ENCODE data around the gene MUC15. TPM values are rescaled to one million over a fixed set of nuclear protein-coding genes. Genes with fewer than 3 reads are reported as not detected.

MUC15 gene
- total and polyA plus RNA-seq, 2 of the 8 experiments (the other 6 are each of a cell fraction or from before 2014, with no cell fraction given), result not detected

DNA sequence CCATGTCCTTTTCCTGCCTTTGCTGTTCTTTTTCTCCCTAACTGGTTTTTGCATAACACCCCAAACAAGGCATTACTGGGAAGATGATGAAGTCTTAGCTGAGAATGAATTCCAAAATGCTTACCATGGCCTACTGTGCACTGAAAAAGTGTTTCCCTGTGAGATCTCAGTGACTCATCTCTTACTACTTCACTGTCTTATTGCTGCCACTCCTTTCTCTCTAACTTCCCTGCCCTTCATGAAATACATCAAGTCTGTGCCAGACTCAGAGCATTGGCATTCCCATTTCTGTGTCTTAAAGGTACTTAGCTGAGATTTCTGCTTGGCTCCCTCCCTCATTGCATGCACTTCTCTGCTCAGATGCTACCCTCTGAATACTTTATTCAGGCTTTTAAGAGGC is 49.1 kb upstream of the MUC15 start:
- H3K4ac ChIP-seq (replicated peaks; ENCODE audit: insufficient read length, low read depth, low read length), result no peak overlapping the region
- TF ChIP-seq, protein P1, sequence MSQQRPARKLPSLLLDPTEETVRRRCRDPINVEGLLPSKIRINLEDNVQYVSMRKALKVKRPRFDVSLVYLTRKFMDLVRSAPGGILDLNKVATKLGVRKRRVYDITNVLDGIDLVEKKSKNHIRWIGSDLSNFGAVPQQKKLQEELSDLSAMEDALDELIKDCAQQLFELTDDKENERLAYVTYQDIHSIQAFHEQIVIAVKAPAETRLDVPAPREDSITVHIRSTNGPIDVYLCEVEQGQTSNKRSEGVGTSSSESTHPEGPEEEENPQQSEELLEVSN (IDR thresholded peaks at IDR 0.05), result no peak
- TF ChIP-seq FOSL1 (IDR thresholded peaks at IDR 0.05; ENCODE audit: insufficient read depth, low read depth, low read length), result no peak
- TF ChIP-seq SP1 (IDR thresholded peaks at IDR 0.05; ENCODE audit: low read depth, low read length), result no peak
- no peak for TF ChIP-seq NANOG (IDR thresholded peaks at IDR 0.05; ENCODE audit: insufficient read depth, low read depth, low read length, poor library complexity, severe bottlenecking)
- TF ChIP-seq POU5F1 (IDR thresholded peaks at IDR 0.05; ENCODE audit: low read depth, low read length), result no peak
- TF ChIP-seq BCL11A (IDR thresholded peaks at IDR 0.05; ENCODE audit: low read depth in 2 of 2, low read length in 2 of 2), result no peak
- no peak for TF ChIP-seq JUN (IDR thresholded peaks at IDR 0.05; ENCODE audit: low read depth, low read length)
- no peak for TF ChIP-seq TEAD4 (IDR thresholded peaks at IDR 0.05; ENCODE audit: low read depth, low read length)
- no peak for TF ChIP-seq SIRT6 (IDR thresholded peaks at IDR 0.05; ENCODE audit: low read length)
- no peak for TF ChIP-seq TCF12 (IDR thresholded peaks at IDR 0.05; ENCODE audit: low read depth, low read length)
- no peak for TF ChIP-seq CHD2 (IDR thresholded peaks at IDR 0.05; ENCODE audit: low read length)
- H2BK20ac ChIP-seq (ENCODE audit: low read length), result no peak overlapping the region
- no peaks in the 10 kb centered on the region for H3K36me3 ChIP-seq (ENCODE audit: control insufficient read depth in 2 of 4, insufficient read depth in 4 of 4, low read length in 3 of 4)
- H3K4me3 ChIP-seq (ENCODE audit: extremely low read depth in 1 of 4, insufficient read depth in 2 of 4, low read depth in 3 of 4, low read length in 4 of 4), result no peak overlapping the region
- no peak overlapping the region for H3K56ac ChIP-seq (replicated peaks; ENCODE audit: insufficient read length, low read depth, low read length)
- no peak overlapping the region for H2BK12ac ChIP-seq (ENCODE audit: low read depth, low read length)
- no peak overlapping the region for H3K14ac ChIP-seq (ENCODE audit: insufficient read length)
- H3K4me1 ChIP-seq (replicated peaks in 1 of 4; ENCODE audit: control insufficient read depth in 3 of 4, insufficient read depth in 4 of 4, low read length in 3 of 4), result no peaks in the 10 kb centered on the region
- H2AFZ ChIP-seq (ENCODE audit: low read length), result peak overlapping the region; percentile 58; the same call in 1 of the 2 replicates
- no peak overlapping the region for H2BK15ac ChIP-seq (ENCODE audit: low read length)
- H4K5ac ChIP-seq (ENCODE audit: insufficient read length, low read depth, low read length), result no peak overlapping the region
- H3K23ac ChIP-seq (ENCODE audit: insufficient read length), result no peak overlapping the region
- no peak overlapping the region for H2AK5ac ChIP-seq (ENCODE audit: low read depth, low read length)
- H3K4me2 ChIP-seq (ENCODE audit: insufficient read depth in 1 of 2, low read depth in 2 of 2, low read length in 2 of 2), result no peak overlapping the region
- H3K27me3 ChIP-seq (replicated peaks in 1 of 4; ENCODE audit: control insufficient read depth in 3 of 4, extremely low read depth in 1 of 4, insufficient read depth in 3 of 4, low read length in 3 of 4), result no peaks in the 10 kb centered on the region
- no peak overlapping the region for H2BK5ac ChIP-seq (ENCODE audit: low read depth, low read length)
- H3K18ac ChIP-seq (ENCODE audit: extremely low read depth, low read length), result no peak overlapping the region
- POLR2A ChIA-PET (ENCODE audit: partially characterized antibody), result no interaction called here
- FAIRE-seq (no peak), DNase-seq (ENCODE audit: low read depth in 1 of 2, low spot score in 2 of 2) (no peak)
- no peaks in the 10 kb centered on the region for H3K79me1 ChIP-seq (ENCODE audit: low read depth, low read length)
- no peak overlapping the region for H2BK120ac ChIP-seq (replicated peaks; ENCODE audit: low read depth, low read length)
- no peak overlapping the region for H4K8ac ChIP-seq (ENCODE audit: extremely low read depth, insufficient read depth, low read length)
- no peaks in the 10 kb centered on the region for H3K9me3 ChIP-seq (ENCODE audit: insufficient read depth in 2 of 2, low read depth in 1 of 2, low read length in 1 of 2)
- no peaks in the 10 kb centered on the region for H4K20me1 ChIP-seq (replicated peaks in 1 of 2; ENCODE audit: control insufficient read depth in 1 of 2, insufficient read depth in 2 of 2, low read length in 2 of 2)
- CTCF ChIA-PET (ENCODE audit: partially characterized antibody), result no interaction called here
- H3K9ac ChIP-seq (replicated peaks in 1 of 4; ENCODE audit: extremely low read depth in 1 of 4, low read depth in 3 of 4, low read length in 3 of 4), result no peak overlapping the region
- no peak overlapping the region for H3K27ac ChIP-seq (ENCODE audit: low read depth, low read length)
- no peaks in the 10 kb centered on the region for H3K79me2 ChIP-seq (ENCODE audit: control insufficient read depth in 1 of 2, insufficient read depth in 2 of 2, low read length in 2 of 2)
- H4K91ac ChIP-seq (replicated peaks; ENCODE audit: insufficient read length, low read length), result no peak overlapping the region
- no peaks in the 10 kb centered on the region; the same call in 1 of the 2 replicates for H3K23me2 ChIP-seq (ENCODE audit: low read depth, low read length)
